Panc1 (cell line): ENCODE measurements around the gene MREG. TPM values are rescaled to one million over a fixed set of nuclear protein-coding genes. Genes with fewer than 3 reads are reported as not detected.

Experiments
- ATAC-seq: fragments of 200-7000 bp; cut with Tn5 transposase; 2 replicates; pipeline ENCODE4 v1.9.1; 2020; ENCODE audit warnings: mild to moderate bottlenecking, moderate library complexity
- BruUV-seq: library from RNA; stranded (reverse); fragments of 400-500 nt; replicated peaks from 2 replicates; lab custom pipeline; 2021; lab: Mats Ljungman, UMichigan
- CTCF ChIA-PET: fragments of 300-600 bp; sonication (Branson Sonifier 250); formaldehyde crosslinking; loops from one replicate; lab custom pipeline; 2022; ENCODE audit warnings: antibody characterized with exemption; lab: Charles Lee
- POLR2A ChIA-PET: fragments of 300-600 bp; sonication (Branson Sonifier 250); formaldehyde crosslinking; loops from one replicate; lab custom pipeline; 2022; ENCODE audit warnings: antibody characterized with exemption; lab: Charles Lee
- DNase-seq: peaks from one replicate; pipeline ENCODE4 v3.0.0-alpha.2; 2010; ENCODE audit warnings: low read depth, low spot score
- H3K27ac ChIP-seq: 2 replicates; pipeline ENCODE4 v1.5.1; 2011; ENCODE audit warnings: mild to moderate bottlenecking, low read length, inconsistent platforms
- H3K27me3 ChIP-seq: fragments of 200-500 bp; sonication (Bioruptor generic); 2 replicates; pipeline ENCODE4 v1.6.0; 2014; ENCODE audit warnings: low read length, inconsistent platforms; ENCODE audit not compliant: control insufficient read depth, insufficient read depth
- H3K36me3 ChIP-seq: fragments of 200-500 bp; sonication (Bioruptor generic); 2 replicates; pipeline ENCODE4 v1.5.1; 2014; ENCODE audit warnings: inconsistent platforms, mild to moderate bottlenecking, low read length, moderate library complexity; ENCODE audit not compliant: control insufficient read depth, insufficient read depth
- H3K4me1 ChIP-seq: 2 replicates; pipeline ENCODE4 v1.5.1; 2011; ENCODE audit warnings: inconsistent platforms, mild to moderate bottlenecking, low read length, moderate library complexity; ENCODE audit not compliant: control insufficient read depth, insufficient read depth
- H3K4me3 ChIP-seq, 2 experiments: 2 replicates each; pipeline ENCODE4 v1.5.1; 2011 to 2012; ENCODE audit warnings: low read depth in 2 of 2, low read length in 2 of 2, mild to moderate bottlenecking in 2 of 2, inconsistent platforms in 1 of 2, moderate library complexity in 1 of 2
- H3K9me3 ChIP-seq: fragments of 200-500 bp; sonication (Bioruptor generic); 2 replicates; pipeline ENCODE4 v1.5.1; 2014; ENCODE audit warnings: low read depth, mild to moderate bottlenecking, inconsistent platforms, low read length, moderate library complexity; ENCODE audit not compliant: control insufficient read depth, insufficient read depth
- CTCF ChIP-seq: fragments of 450-650 bp; IDR thresholded peaks from 2 replicates; pipeline ENCODE4 v1.5.1; 2017; ENCODE audit warnings: mild to moderate bottlenecking
- POLR2AphosphoS5 ChIP-seq: IDR thresholded peaks from 2 replicates; pipeline ENCODE4 v1.6.1; 2012; ENCODE audit warnings: mild to moderate bottlenecking, low read depth, low read length, moderate library complexity
- REST ChIP-seq, 2 experiments: IDR thresholded peaks; 2 replicates each; pipeline ENCODE4 v1.6.1; 2011 to 2012; ENCODE audit warnings: low read depth in 2 of 2, control low read depth in 1 of 2, low read length in 1 of 2, mild to moderate bottlenecking in 1 of 2, moderate library complexity in 1 of 2; ENCODE audit not compliant: insufficient read depth in 1 of 2
- SIN3A ChIP-seq: IDR thresholded peaks from 2 replicates; pipeline ENCODE4 v1.6.1; 2012; ENCODE audit warnings: low read depth, mild to moderate bottlenecking, low read length, moderate library complexity, borderline replicate concordance; ENCODE audit not compliant: insufficient read depth
- TCF7L2 ChIP-seq: IDR thresholded peaks from 2 replicates; pipeline ENCODE4 v1.6.1; 2011; ENCODE audit warnings: mild to moderate bottlenecking, low read depth, low read length, inconsistent platforms
- in situ Hi-C: cut with HindIII; loops from 2 replicates; pipeline ENCODE4 v1.10.0; 2016; ENCODE audit warnings: low sequenced_read_pairs, low pct_unique_long_range_greater_than_20kb
- intact Hi-C: fragments of 100-400 bp; cut with micrococcal nuclease; formaldehyde crosslinking; loops from one replicate; pipeline ENCODE4 v1.10.0; 2022; ENCODE audit not compliant: unreplicated experiment
- total RNA-seq: library from RNA; stranded (reverse); gene quantifications from one replicate; pipeline ENCODE4 v1.2.1, GENCODE V29; 2021; ENCODE audit not compliant: unreplicated experiment

MREG gene
- total RNA-seq, 1 experiment from 2014 or later = 19.2 TPM

DNA sequence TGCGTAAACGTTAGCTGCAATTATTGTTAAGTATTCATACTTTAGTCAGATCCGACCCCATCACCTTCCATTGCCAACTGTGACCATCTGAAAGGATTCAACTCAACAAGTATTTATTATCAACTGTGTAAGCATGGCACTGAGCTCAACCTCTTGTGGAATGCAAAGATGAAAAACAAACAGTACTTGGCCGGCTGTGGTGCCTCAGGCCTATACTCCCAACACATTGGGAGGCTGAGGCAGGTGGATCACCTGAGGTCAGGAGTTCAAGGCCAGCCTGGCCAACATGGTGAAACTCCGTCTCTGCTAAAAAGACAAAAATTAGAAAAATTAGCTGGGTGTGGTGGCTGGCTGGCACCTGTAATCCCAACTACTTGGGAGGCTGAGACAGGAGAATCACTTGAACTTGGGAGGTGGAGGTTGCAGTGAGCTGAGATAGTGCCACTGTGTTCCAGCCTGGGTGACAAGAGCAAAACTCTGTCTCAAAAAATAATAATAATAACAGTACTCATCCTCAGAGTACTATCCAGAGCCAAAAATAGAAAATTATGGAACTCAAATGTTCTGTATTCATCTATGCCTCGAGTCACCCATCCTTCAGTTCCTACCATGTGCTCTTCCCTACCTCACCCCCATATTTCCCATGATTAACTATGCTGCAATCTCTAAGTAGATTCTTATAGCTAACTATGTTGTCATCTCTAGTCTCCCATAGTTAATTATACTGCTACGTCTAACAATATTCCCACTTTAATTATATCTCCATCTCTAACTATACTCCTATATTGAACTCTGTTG, 8.6 kb upstream of the MREG start:
- DNase-seq (no peak), ATAC-seq (no peak)
- H3K9me3 ChIP-seq = no peaks in the 10 kb centered on the region
- ChIA-PET POLR2A (no interaction called here), CTCF (interaction anchor here (0.6 kb wide), 1 partner anchor 63 kb away, joined by 5 read pairs; no protein-coding TSS in a partner anchor)
- no peak overlapping the region for H3K27ac ChIP-seq
- intact Hi-C loops = no loop called here
- no peak overlapping the region for H3K4me3 ChIP-seq
- no peaks in the 10 kb centered on the region for H3K4me1 ChIP-seq
- in situ Hi-C loops = no loop called here
- BruUV-seq = no TSS peak
- TF ChIP-seq POLR2AphosphoS5 (no peak), CTCF (no peak), SIN3A (no peak), TCF7L2 (no peak), REST (IDR thresholded peaks at IDR 0.05; ENCODE audit: insufficient read depth in 1 of 2, low read depth in 2 of 2, low read length in 1 of 2) (no peak)
- H3K27me3 ChIP-seq = no peaks in the 10 kb centered on the region
- H3K36me3 ChIP-seq = no peaks in the 10 kb centered on the region

DNA sequence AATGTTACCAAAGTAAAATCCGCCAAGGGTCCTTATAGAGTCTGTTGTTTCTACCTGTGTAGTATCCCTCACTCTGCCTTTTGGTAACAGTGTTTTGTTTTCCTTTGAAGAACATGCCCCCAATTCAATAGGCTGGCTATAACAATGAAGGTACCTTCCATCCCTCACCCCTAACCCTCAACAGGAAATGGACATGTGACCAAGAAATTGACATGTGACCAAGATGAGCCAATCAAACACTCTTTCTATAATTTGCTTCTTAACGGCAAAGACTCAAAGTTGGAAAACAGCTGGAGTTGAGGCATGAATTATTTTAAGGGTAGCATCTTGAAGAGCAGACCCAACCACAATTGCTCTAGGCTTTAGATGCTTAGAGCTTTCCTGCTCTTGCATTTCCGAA, 5.4 kb upstream of the MREG start:
- no peaks in the 10 kb centered on the region for H3K9me3 ChIP-seq
- no TSS peak for BruUV-seq
- no peak overlapping the region for H3K27ac ChIP-seq
- in situ Hi-C loops = no loop called here
- no peaks in the 10 kb centered on the region for H3K27me3 ChIP-seq
- ATAC-seq (no peak), DNase-seq (no peak)
- ChIA-PET CTCF (interaction anchor here (1.2 kb wide), 1 partner anchor 15 kb away, joined by 3 read pairs; no protein-coding TSS in a partner anchor), POLR2A (no interaction called here)
- H3K4me3 ChIP-seq = no peak overlapping the region
- H3K36me3 ChIP-seq = no peaks in the 10 kb centered on the region
- intact Hi-C loops = no loop called here
- no peak for TF ChIP-seq TCF7L2
- no peak for TF ChIP-seq POLR2AphosphoS5
- no peak for TF ChIP-seq REST (IDR thresholded peaks at IDR 0.05; ENCODE audit: insufficient read depth in 1 of 2, low read depth in 2 of 2, low read length in 1 of 2)
- no peak for TF ChIP-seq CTCF
- H3K4me1 ChIP-seq = peaks cover 4% of the 10 kb centered on the region
